ENCODE measurements around the gene ARHGAP18.

- TF ChIP-seq CTCF (IDR thresholded peaks at IDR 0.05) (no peak), POLR2A (IDR thresholded peaks at IDR 0.05; ENCODE audit: low read depth) (no peak), POLR2AphosphoS5 (IDR thresholded peaks at IDR 0.05) (no peak), EP300 (IDR thresholded peaks at IDR 0.05) (no peak)
These were observed 104.9 kb downstream of the ARHGAP18 start for GRCh38 chr6:129605095-129605494.

Data from esophagus muscularis mucosa (tissue), 4 donors.